Activated CD8-positive, alpha-beta T cell treated with anti-CD3 and anti-CD28 coated beads, Interleukin-2, amount 10 ng/mL, durations not matched to agents 7 days and 5 days (primary cell): ENCODE measurements around the gene VIPR1. TPM values are rescaled to one million over a fixed set of nuclear protein-coding genes. Genes with fewer than 3 reads are reported as not detected.
A peak's percentile ranks its signal among the peaks of the same experiment; 100 is the strongest.

ENCODE experiments used
- ATAC-seq: fragments of 150-1000 bp; cut with Tn5 transposase; one replicate; pipeline ENCODE4 v1.10.0; 2021; ENCODE audit warnings: moderate library complexity
- CTCF ChIA-PET: fragments of 350-600 bp; sonication (Branson Sonifier 250); formaldehyde crosslinking; loops from one replicate; lab custom pipeline; 2021; ENCODE audit warnings: antibody characterized with exemption; lab: Charles Lee
- POLR2A ChIA-PET: fragments of 350-600 bp; sonication (Branson Sonifier 250); formaldehyde crosslinking; loops from one replicate; lab custom pipeline; 2021; ENCODE audit warnings: antibody characterized with exemption; lab: Charles Lee
- DNase-seq: peaks from one replicate; pipeline ENCODE4 v3.0.0-alpha.2; 2020
- H3K27ac Mint-ChIP-seq: one replicate; pipeline ENCODE4 v1.8.0; 2021; ENCODE audit warnings: mild to moderate bottlenecking, mixed read lengths
- H3K27me3 Mint-ChIP-seq: one replicate; pipeline ENCODE4 v1.8.0; 2021; ENCODE audit warnings: low read depth, mixed read lengths
- H3K36me3 Mint-ChIP-seq: one replicate; pipeline ENCODE4 v1.8.0; 2021; ENCODE audit warnings: low read depth, mixed read lengths
- H3K4me1 Mint-ChIP-seq: one replicate; pipeline ENCODE4 v1.8.0; 2021; ENCODE audit warnings: low read depth, mixed read lengths
- H3K4me3 Mint-ChIP-seq: one replicate; pipeline ENCODE4 v1.8.0; 2021; ENCODE audit warnings: mild to moderate bottlenecking, mixed read lengths
- H3K9me3 Mint-ChIP-seq: one replicate; pipeline ENCODE4 v1.8.0; 2022; ENCODE audit warnings: mixed read lengths; ENCODE audit not compliant: insufficient read depth
- total RNA-seq, 2 experiments: library from RNA; stranded (reverse); gene quantifications; one replicate each; pipeline ENCODE4 v1.2.3, GENCODE V29; 2021

Gene VIPR1, protein sequence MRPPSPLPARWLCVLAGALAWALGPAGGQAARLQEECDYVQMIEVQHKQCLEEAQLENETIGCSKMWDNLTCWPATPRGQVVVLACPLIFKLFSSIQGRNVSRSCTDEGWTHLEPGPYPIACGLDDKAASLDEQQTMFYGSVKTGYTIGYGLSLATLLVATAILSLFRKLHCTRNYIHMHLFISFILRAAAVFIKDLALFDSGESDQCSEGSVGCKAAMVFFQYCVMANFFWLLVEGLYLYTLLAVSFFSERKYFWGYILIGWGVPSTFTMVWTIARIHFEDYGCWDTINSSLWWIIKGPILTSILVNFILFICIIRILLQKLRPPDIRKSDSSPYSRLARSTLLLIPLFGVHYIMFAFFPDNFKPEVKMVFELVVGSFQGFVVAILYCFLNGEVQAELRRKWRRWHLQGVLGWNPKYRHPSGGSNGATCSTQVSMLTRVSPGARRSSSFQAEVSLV
- 1 to 10 TPM; 9.1 to 9.5 TPM for total RNA-seq

DNA sequence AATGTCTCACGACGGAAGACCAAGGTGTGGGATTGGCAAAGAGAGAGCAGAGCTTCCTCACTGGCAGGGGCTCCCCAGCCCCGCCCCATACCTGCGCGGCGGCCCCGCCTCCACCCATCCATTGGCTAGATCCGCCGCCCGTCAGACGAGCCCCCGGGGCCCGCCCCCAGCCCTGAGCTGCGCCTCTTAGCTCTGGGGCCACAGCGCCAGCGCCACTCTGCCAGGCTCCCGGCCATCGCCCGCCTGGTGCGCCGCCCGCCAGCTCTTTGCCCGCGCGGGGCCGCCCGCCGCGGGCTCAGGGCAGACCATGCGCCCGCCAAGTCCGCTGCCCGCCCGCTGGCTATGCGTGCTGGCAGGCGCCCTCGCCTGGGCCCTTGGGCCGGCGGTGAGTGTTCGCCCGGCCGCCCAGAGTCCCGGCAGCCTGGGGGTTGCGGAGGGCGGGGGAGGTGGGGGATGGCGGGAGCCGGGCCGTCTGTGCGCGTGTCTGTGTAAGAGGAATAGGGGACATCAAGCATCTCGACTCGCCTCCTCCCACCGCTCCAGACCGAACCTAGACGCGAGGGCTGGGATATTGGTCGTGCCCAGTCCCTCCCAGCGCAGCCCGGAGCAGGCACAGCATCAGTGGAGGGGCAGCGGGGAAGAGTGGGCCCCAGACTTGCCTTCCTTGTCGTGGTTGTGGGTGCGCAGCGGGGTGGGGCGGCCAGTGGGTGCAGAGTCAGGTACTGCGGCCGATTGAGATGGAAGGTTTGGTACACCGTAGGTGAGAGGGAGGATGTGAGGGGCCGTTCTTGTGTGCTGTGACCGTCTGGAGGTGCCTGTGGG lies at the start of gene VIPR1:
VIPR1 (plus strand) TSS at position 215 of the 822 bp plus-strand sequence; CDS start at position 308, 93 bp downstream.
- peak; percentile 91 for DNase-seq
- H3K27me3 Mint-ChIP-seq, result peaks cover 28% of the 10 kb centered on the region
- H3K27ac Mint-ChIP-seq, result peak within 1 kb of the TSS; percentile 41
- peak; percentile 97 for ATAC-seq
- H3K36me3 Mint-ChIP-seq, result no peaks in the 10 kb centered on the region
- CTCF ChIA-PET, result interaction anchor here (0.5 to 4.9 kb wide), 24 partner anchors 9 to 319 kb away, joined by 3 to 183 read pairs (median 4); partner anchors contain the start of genes NKTR and SS18L2
- peaks cover 35% of the 10 kb centered on the region for H3K4me1 Mint-ChIP-seq
- H3K9me3 Mint-ChIP-seq, result no peaks in the 10 kb centered on the region
- POLR2A ChIA-PET, result interaction anchor here (0.6 to 1.5 kb wide), 3 partner anchors 20 to 337 kb away, joined by 3 to 5 read pairs (median 4); no protein-coding TSS in a partner anchor
- H3K4me3 Mint-ChIP-seq, result peak within 1 kb of the TSS; percentile 86

GRCh38 chr3:42456211-42456610 lies 46.2 kb upstream of the VIPR1 start:
- Mint-ChIP-seq H3K36me3 (no peaks in the 10 kb centered on the region), H3K9me3 (no peaks in the 10 kb centered on the region), H3K4me3 (no peak overlapping the region), H3K4me1 (no peaks in the 10 kb centered on the region), H3K27me3 (peaks cover 23% of the 10 kb centered on the region), H3K27ac (no peak overlapping the region)
- ATAC-seq (no peak), DNase-seq (no peak)
- ChIA-PET CTCF (interaction anchor here (0.7 kb wide), 1 partner anchor 209 kb away, joined by 3 read pairs; no protein-coding TSS in a partner anchor), POLR2A (no interaction called here)

DNA sequence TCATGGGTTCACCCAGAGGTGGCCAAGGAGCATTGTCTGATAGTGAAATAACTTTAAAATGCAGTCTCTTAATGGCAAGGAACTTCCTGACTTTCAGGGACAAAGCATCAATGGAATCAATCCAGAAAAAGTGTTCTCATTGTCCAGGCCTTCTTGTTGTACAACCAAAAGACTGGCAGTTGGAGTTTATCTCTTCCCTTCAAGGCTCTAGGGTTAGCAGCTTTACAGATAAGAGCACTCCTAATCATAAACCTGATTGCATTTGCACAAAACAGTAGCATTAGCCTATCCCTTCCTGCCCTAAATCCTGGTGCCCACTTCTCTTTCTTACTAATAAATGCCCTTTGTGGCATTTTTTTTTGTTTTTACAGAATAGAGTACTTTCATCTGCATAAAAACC lies 43.3 kb upstream of the VIPR1 start:
- no peaks in the 10 kb centered on the region for H3K36me3 Mint-ChIP-seq
- H3K9me3 Mint-ChIP-seq, result no peaks in the 10 kb centered on the region
- DNase-seq (no peak), ATAC-seq (no peak)
- H3K27me3 Mint-ChIP-seq, result peaks cover 23% of the 10 kb centered on the region
- POLR2A ChIA-PET, result no interaction called here
- no peak overlapping the region for H3K4me3 Mint-ChIP-seq
- H3K4me1 Mint-ChIP-seq, result no peaks in the 10 kb centered on the region
- H3K27ac Mint-ChIP-seq, result no peak overlapping the region
- CTCF ChIA-PET, result no interaction called here

GRCh38 chr3:42461762-42462161 lies 40.7 kb upstream of the VIPR1 start:
- Mint-ChIP-seq H3K9me3 (no peaks in the 10 kb centered on the region), H3K4me3 (no peak overlapping the region), H3K27ac (no peak overlapping the region), H3K36me3 (no peaks in the 10 kb centered on the region), H3K27me3 (peaks cover 17% of the 10 kb centered on the region), H3K4me1 (no peaks in the 10 kb centered on the region)
- CTCF ChIA-PET, result interaction anchor here (0.6 kb wide), 1 partner anchor 1648 kb away, joined by 3 read pairs; no protein-coding TSS in a partner anchor
- ATAC-seq (no peak), DNase-seq (no peak)
- POLR2A ChIA-PET, result no interaction called here

GRCh38 chr3:42463093-42463492 lies 39.4 kb upstream of the VIPR1 start:
- ATAC-seq (no peak), DNase-seq (no peak)
- Mint-ChIP-seq H3K4me1 (no peaks in the 10 kb centered on the region), H3K27ac (no peak overlapping the region), H3K36me3 (no peaks in the 10 kb centered on the region), H3K4me3 (no peak overlapping the region), H3K27me3 (peaks cover 16% of the 10 kb centered on the region), H3K9me3 (no peaks in the 10 kb centered on the region)
- ChIA-PET POLR2A (no interaction called here), CTCF (no interaction called here)

- Mint-ChIP-seq H3K9me3 (no peaks in the 10 kb centered on the region), H3K27me3 (peaks cover 9% of the 10 kb centered on the region), H3K4me3 (no peak overlapping the region), H3K4me1 (no peaks in the 10 kb centered on the region), H3K27ac (no peak overlapping the region), H3K36me3 (no peaks in the 10 kb centered on the region)
- DNase-seq (no peak), ATAC-seq (no peak)
- ChIA-PET POLR2A (no interaction called here), CTCF (no interaction called here)
Observed at GRCh38 chr3:42468111-42468510, 34.3 kb upstream of the VIPR1 start.

DNA sequence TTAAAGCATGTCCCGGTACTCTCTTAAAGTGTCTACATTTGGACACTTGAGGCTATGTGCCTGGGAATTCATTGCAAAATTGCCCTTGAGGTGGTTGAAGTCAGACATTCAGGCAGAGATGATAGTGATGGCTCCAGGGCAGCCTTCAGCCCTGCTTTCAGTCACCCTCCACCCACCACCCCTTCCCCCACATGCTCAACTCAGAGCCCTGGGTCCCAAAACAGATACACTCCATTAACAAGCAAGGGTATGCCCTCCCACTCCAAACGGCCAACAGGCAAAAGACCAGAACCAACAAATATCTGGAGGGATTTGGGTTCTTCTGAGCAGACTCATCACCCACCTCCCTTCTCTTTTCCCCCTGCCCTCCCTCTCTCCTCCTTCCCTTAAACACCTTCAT lies 29.9 kb upstream of the VIPR1 start:
- ChIA-PET CTCF (no interaction called here), POLR2A (no interaction called here)
- no peak overlapping the region for H3K4me3 Mint-ChIP-seq
- no peaks in the 10 kb centered on the region for H3K4me1 Mint-ChIP-seq
- ATAC-seq, result no peak
- H3K9me3 Mint-ChIP-seq, result no peaks in the 10 kb centered on the region
- no peaks in the 10 kb centered on the region for H3K36me3 Mint-ChIP-seq
- peak; percentile 9 for DNase-seq
- H3K27me3 Mint-ChIP-seq, result peaks cover 11% of the 10 kb centered on the region
- no peak overlapping the region for H3K27ac Mint-ChIP-seq

DNA sequence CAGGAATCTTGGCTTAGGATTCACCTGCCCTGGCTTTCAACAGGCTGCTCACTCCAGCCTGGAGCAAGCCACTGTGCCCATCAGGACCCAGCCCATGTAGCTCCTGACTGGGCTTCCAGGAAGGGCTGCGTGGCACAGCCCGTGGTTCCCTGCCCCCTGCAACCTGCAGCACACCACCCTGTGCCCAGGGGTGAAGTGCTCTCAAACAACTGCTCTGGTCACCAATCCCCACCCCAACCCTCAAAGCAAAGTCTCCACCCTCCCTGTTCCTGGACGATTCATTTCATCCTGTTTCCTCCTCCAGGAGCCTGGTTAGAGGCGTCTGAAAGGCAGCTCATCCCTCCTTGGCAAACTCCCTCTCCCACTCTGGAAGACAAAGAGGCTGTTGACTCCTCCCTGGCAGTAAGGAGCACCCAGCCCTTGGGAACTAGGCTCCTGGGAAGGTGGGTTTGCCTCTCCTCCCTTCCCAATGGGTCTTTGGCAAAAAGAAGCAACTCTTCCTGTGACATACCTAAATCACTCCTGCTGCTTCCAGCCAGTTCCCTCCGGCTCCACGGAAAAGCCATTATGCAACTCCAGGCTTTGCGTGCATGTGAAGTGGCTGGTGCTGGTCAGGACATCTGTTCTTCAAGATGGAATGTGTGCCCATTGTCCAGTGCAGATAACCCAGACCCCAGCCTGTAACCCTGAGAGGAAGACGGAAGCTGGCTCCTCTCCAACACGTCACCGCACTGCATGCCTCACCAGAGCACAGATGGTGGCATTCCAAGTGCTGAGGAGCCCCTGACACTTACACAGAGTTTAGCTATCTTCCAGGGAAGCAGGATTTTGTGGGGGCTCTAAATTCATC lies 29.1 kb upstream of the VIPR1 start:
- no peak overlapping the region for H3K27ac Mint-ChIP-seq
- CTCF ChIA-PET, result interaction anchor here (0.7 kb wide), 1 partner anchor 226 kb away, joined by 3 read pairs; no protein-coding TSS in a partner anchor

DNA sequence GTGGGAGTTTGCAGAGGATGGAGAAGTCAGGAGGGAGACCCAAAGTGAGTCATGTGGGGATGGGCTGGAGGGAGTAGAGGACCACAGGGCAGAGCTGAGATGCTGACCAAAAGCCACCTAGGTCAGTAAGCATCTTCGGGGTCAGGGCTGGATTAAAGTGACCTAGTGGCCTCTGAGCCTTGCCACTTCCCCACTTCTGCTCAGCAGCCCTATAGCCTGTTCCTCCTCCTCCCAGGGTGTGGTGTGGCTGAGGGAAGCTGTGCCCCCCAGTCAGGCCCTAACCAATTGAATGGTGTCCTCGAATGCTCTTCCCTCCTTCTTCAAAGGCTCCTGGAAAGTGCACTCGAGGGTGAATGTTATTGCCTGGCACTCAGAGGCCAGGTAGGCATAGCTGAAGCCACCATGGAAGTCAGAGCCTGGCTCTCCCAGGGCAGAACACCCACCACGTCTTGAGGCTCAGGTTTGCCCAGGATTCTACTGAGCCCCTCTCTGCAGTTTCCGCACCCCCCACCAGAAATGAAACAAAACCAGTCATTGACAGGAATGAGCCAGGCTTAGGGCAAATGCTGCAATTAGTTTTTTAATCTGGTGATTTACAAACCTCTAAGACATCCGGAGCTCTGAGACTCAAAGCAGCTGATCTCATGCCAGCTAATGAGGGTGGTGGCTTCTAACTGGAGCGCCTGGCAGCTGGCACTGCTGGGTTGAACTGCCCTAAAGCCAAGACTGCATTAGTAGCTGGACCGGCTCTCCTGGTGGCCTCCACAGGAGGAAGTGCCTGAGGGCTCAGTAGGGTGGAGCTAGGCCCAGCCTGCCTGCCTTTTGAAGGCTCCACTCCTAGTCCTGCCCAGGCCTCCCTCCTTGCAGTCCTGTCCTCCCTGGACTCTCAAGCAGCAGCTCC lies 26.0 kb upstream of the VIPR1 start:
- POLR2A ChIA-PET, result no interaction called here
- DNase-seq (peak; percentile 12), ATAC-seq (no peak)
- peaks cover 8% of the 10 kb centered on the region for H3K27me3 Mint-ChIP-seq
- CTCF ChIA-PET, result no interaction called here
- peaks cover 9% of the 10 kb centered on the region for H3K9me3 Mint-ChIP-seq
- H3K27ac Mint-ChIP-seq, result no peak overlapping the region
- no peak overlapping the region for H3K4me3 Mint-ChIP-seq
- no peaks in the 10 kb centered on the region for H3K36me3 Mint-ChIP-seq
- no peaks in the 10 kb centered on the region for H3K4me1 Mint-ChIP-seq

More for the DNA sequence above, 29.1 kb upstream of the VIPR1 start:
- POLR2A ChIA-PET, result no interaction called here
- Mint-ChIP-seq H3K9me3 (no peaks in the 10 kb centered on the region), H3K27me3 (peaks cover 12% of the 10 kb centered on the region), H3K36me3 (no peaks in the 10 kb centered on the region), H3K4me3 (no peak overlapping the region), H3K4me1 (no peaks in the 10 kb centered on the region)
- DNase-seq (peak; percentile 14), ATAC-seq (no peak)

- POLR2A ChIA-PET, result no interaction called here
- Mint-ChIP-seq H3K9me3 (peaks cover 10% of the 10 kb centered on the region), H3K27me3 (peaks cover 12% of the 10 kb centered on the region), H3K27ac (no peak overlapping the region), H3K4me1 (no peaks in the 10 kb centered on the region), H3K4me3 (no peak overlapping the region), H3K36me3 (no peaks in the 10 kb centered on the region)
- CTCF ChIA-PET, result no interaction called here
- no peak for ATAC-seq
- no peak for DNase-seq
Observed at GRCh38 chr3:42477696-42478095, 24.7 kb upstream of the VIPR1 start.
